Spleen (tissue), 3 donors: ENCODE measurements around the gene NPLOC4.
A peak's percentile ranks its signal among the peaks of the same experiment; 100 is the strongest.

Source experiments
- POLR2A ChIP-seq, 3 donors: fragments of 450-650 bp; IDR thresholded peaks; one replicate each; pipeline ENCODE4 v1.5.1; 2017; ENCODE audit warnings: antibody characterized with exemption in 3 of 3, mild to moderate bottlenecking in 1 of 3
- POLR2AphosphoS5 ChIP-seq, 3 donors: sonication (generic); formaldehyde crosslinking; IDR thresholded peaks; one replicate each; pipeline ENCODE4 v1.5.1; 2017; ENCODE audit warnings: antibody characterized with exemption in 3 of 3

- TF ChIP-seq POLR2AphosphoS5 (IDR thresholded peaks at IDR 0.05) (peak in 2 of 3 donors; percentile 44 to 75), POLR2A (IDR thresholded peaks at IDR 0.05) (no peak)
Observed at GRCh38 chr17:81517339-81518112, 119.4 kb downstream of the NPLOC4 start.
